Panc1 (cell line): ENCODE measurements around the gene FBXO36. TPM values are rescaled to one million over a fixed set of nuclear protein-coding genes. Genes with fewer than 3 reads are reported as not detected.

ENCODE experiments used
- ATAC-seq: fragments of 200-7000 bp; cut with Tn5 transposase; 2 replicates; pipeline ENCODE4 v1.9.1; 2020; ENCODE audit warnings: mild to moderate bottlenecking, moderate library complexity
- BruUV-seq: library from RNA; stranded (reverse); fragments of 400-500 nt; replicated peaks from 2 replicates; lab custom pipeline; 2021; lab: Mats Ljungman, UMichigan
- CTCF ChIA-PET: fragments of 300-600 bp; sonication (Branson Sonifier 250); formaldehyde crosslinking; loops from one replicate; lab custom pipeline; 2022; ENCODE audit warnings: antibody characterized with exemption; lab: Charles Lee
- POLR2A ChIA-PET: fragments of 300-600 bp; sonication (Branson Sonifier 250); formaldehyde crosslinking; loops from one replicate; lab custom pipeline; 2022; ENCODE audit warnings: antibody characterized with exemption; lab: Charles Lee
- DNase-seq: peaks from one replicate; pipeline ENCODE4 v3.0.0-alpha.2; 2010; ENCODE audit warnings: low read depth, low spot score
- H3K27ac ChIP-seq: 2 replicates; pipeline ENCODE4 v1.5.1; 2011; ENCODE audit warnings: mild to moderate bottlenecking, low read length, inconsistent platforms
- H3K27me3 ChIP-seq: fragments of 200-500 bp; sonication (Bioruptor generic); 2 replicates; pipeline ENCODE4 v1.6.0; 2014; ENCODE audit warnings: low read length, inconsistent platforms; ENCODE audit not compliant: control insufficient read depth, insufficient read depth
- H3K36me3 ChIP-seq: fragments of 200-500 bp; sonication (Bioruptor generic); 2 replicates; pipeline ENCODE4 v1.5.1; 2014; ENCODE audit warnings: inconsistent platforms, mild to moderate bottlenecking, low read length, moderate library complexity; ENCODE audit not compliant: control insufficient read depth, insufficient read depth
- H3K4me1 ChIP-seq: 2 replicates; pipeline ENCODE4 v1.5.1; 2011; ENCODE audit warnings: inconsistent platforms, mild to moderate bottlenecking, low read length, moderate library complexity; ENCODE audit not compliant: control insufficient read depth, insufficient read depth
- H3K4me3 ChIP-seq, 2 experiments: 2 replicates each; pipeline ENCODE4 v1.5.1; 2011 to 2012; ENCODE audit warnings: low read depth in 2 of 2, low read length in 2 of 2, mild to moderate bottlenecking in 2 of 2, inconsistent platforms in 1 of 2, moderate library complexity in 1 of 2
- H3K9me3 ChIP-seq: fragments of 200-500 bp; sonication (Bioruptor generic); 2 replicates; pipeline ENCODE4 v1.5.1; 2014; ENCODE audit warnings: low read depth, mild to moderate bottlenecking, inconsistent platforms, low read length, moderate library complexity; ENCODE audit not compliant: control insufficient read depth, insufficient read depth
- CTCF ChIP-seq: fragments of 450-650 bp; IDR thresholded peaks from 2 replicates; pipeline ENCODE4 v1.5.1; 2017; ENCODE audit warnings: mild to moderate bottlenecking
- POLR2AphosphoS5 ChIP-seq: IDR thresholded peaks from 2 replicates; pipeline ENCODE4 v1.6.1; 2012; ENCODE audit warnings: mild to moderate bottlenecking, low read depth, low read length, moderate library complexity
- REST ChIP-seq, 2 experiments: IDR thresholded peaks; 2 replicates each; pipeline ENCODE4 v1.6.1; 2011 to 2012; ENCODE audit warnings: low read depth in 2 of 2, control low read depth in 1 of 2, low read length in 1 of 2, mild to moderate bottlenecking in 1 of 2, moderate library complexity in 1 of 2; ENCODE audit not compliant: insufficient read depth in 1 of 2
- SIN3A ChIP-seq: IDR thresholded peaks from 2 replicates; pipeline ENCODE4 v1.6.1; 2012; ENCODE audit warnings: low read depth, mild to moderate bottlenecking, low read length, moderate library complexity, borderline replicate concordance; ENCODE audit not compliant: insufficient read depth
- TCF7L2 ChIP-seq: IDR thresholded peaks from 2 replicates; pipeline ENCODE4 v1.6.1; 2011; ENCODE audit warnings: mild to moderate bottlenecking, low read depth, low read length, inconsistent platforms
- in situ Hi-C: cut with HindIII; loops from 2 replicates; pipeline ENCODE4 v1.10.0; 2016; ENCODE audit warnings: low sequenced_read_pairs, low pct_unique_long_range_greater_than_20kb
- intact Hi-C: fragments of 100-400 bp; cut with micrococcal nuclease; formaldehyde crosslinking; loops from one replicate; pipeline ENCODE4 v1.10.0; 2022; ENCODE audit not compliant: unreplicated experiment
- total RNA-seq: library from RNA; stranded (reverse); gene quantifications from one replicate; pipeline ENCODE4 v1.2.1, GENCODE V29; 2021; ENCODE audit not compliant: unreplicated experiment

The FBXO36 gene
- total RNA-seq, 1 experiment from 2014 or later = 3.9 TPM

GRCh38 chr2:230048010-230048671 is 125.8 kb downstream of the FBXO36 start:
- Histone ChIP-seq H3K9me3 (no peaks in the 10 kb centered on the region), H3K36me3 (no peaks in the 10 kb centered on the region), H3K4me3 (no peak overlapping the region), H3K27ac (no peak overlapping the region), H3K27me3 (no peaks in the 10 kb centered on the region), H3K4me1 (no peaks in the 10 kb centered on the region)
- DNase-seq = no peak
- ChIA-PET CTCF (no interaction called here), POLR2A (no interaction called here)
- intact Hi-C loops (no loop called here), in situ Hi-C loops (no loop called here)
- BruUV-seq = no TSS peak
- TF ChIP-seq SIN3A (no peak), POLR2AphosphoS5 (no peak), CTCF (no peak), TCF7L2 (no peak), REST (IDR thresholded peaks at IDR 0.05; ENCODE audit: insufficient read depth in 1 of 2, low read depth in 2 of 2, low read length in 1 of 2) (no peak)
- ATAC-seq = no peak

GRCh38 chr2:230050136-230050535 is 127.8 kb downstream of the FBXO36 start:
- no peak for ATAC-seq
- Histone ChIP-seq H3K4me1 (peaks cover 5% of the 10 kb centered on the region; the same call in 1 of the 2 replicates), H3K9me3 (no peaks in the 10 kb centered on the region), H3K27ac (no peak overlapping the region), H3K27me3 (no peaks in the 10 kb centered on the region), H3K4me3 (no peak overlapping the region), H3K36me3 (no peaks in the 10 kb centered on the region)
- intact Hi-C loops (no loop called here), in situ Hi-C loops (no loop called here)
- DNase-seq = no peak
- ChIA-PET CTCF (no interaction called here), POLR2A (no interaction called here)
- no peak for TF ChIP-seq REST (IDR thresholded peaks at IDR 0.05; ENCODE audit: insufficient read depth in 1 of 2, low read depth in 2 of 2, low read length in 1 of 2)
- TF ChIP-seq POLR2AphosphoS5 = no peak
- no peak for TF ChIP-seq SIN3A
- no peak for TF ChIP-seq TCF7L2
- TF ChIP-seq CTCF = no peak
- no TSS peak for BruUV-seq
